ENCODE results near the gene TMEM106A. TPM values are rescaled to one million over a fixed set of nuclear protein-coding genes. Genes with fewer than 3 reads are reported as not detected.

TMEM106A gene
- total RNA-seq, 1 experiment from 2014 or later = 2.1 TPM

DNA sequence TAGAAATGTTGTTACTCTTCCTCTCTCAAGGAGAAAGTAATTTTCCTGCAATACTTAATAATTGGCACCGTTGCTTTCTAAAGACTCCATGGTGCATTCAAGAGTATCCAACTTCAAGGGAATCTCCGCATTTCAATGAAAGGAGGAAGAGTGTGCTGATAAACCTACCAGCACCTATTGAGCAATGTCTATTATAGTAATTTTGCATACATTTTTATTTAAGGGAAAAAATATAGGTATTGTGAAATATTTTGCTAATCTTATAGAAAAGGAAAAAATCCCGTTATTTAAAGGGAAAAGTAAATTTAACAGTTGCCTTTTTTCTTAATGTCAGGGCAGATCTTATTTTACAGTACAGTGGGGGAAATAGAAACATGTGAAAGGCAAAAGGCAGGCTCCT, 1.1 kb upstream of the TMEM106A start:
- H3K36me3 ChIP-seq (ENCODE audit: insufficient read depth, low read length, poor library complexity, severe bottlenecking) = no peaks in the 10 kb centered on the region
- no peak overlapping the region for H3K4me3 ChIP-seq (ENCODE audit: low read depth, low read length, poor library complexity, severe bottlenecking)
- intact Hi-C loops (cut with micrococcal nuclease; ENCODE audit: unreplicated experiment) = no loop called here
- ChIA-PET POLR2A (ENCODE audit: low non-redundant PET) (no interaction called here), CTCF (no interaction called here)
- DNase-seq (ENCODE audit: low spot score) = no peak
- no peaks in the 10 kb centered on the region for H3K4me1 ChIP-seq (ENCODE audit: insufficient read depth, low read length, poor library complexity, severe bottlenecking)
- no peaks in the 10 kb centered on the region for H3K9me3 ChIP-seq (ENCODE audit: low read depth, low read length, poor library complexity, severe bottlenecking)
- no peaks in the 10 kb centered on the region for H3K27me3 ChIP-seq (replicated peaks; ENCODE audit: insufficient read depth, low read depth, low read length, poor library complexity)
- H3K27ac ChIP-seq (ENCODE audit: low read depth, low read length, poor library complexity, severe bottlenecking) = no peak overlapping the region
- TF ChIP-seq, protein P1, sequence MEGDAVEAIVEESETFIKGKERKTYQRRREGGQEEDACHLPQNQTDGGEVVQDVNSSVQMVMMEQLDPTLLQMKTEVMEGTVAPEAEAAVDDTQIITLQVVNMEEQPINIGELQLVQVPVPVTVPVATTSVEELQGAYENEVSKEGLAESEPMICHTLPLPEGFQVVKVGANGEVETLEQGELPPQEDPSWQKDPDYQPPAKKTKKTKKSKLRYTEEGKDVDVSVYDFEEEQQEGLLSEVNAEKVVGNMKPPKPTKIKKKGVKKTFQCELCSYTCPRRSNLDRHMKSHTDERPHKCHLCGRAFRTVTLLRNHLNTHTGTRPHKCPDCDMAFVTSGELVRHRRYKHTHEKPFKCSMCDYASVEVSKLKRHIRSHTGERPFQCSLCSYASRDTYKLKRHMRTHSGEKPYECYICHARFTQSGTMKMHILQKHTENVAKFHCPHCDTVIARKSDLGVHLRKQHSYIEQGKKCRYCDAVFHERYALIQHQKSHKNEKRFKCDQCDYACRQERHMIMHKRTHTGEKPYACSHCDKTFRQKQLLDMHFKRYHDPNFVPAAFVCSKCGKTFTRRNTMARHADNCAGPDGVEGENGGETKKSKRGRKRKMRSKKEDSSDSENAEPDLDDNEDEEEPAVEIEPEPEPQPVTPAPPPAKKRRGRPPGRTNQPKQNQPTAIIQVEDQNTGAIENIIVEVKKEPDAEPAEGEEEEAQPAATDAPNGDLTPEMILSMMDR (conservative IDR thresholded peaks at IDR 0.05; ENCODE audit: low read depth, low read length) = no peak
- no peak for TF ChIP-seq EZH2 (IDR thresholded peaks at IDR 0.05; ENCODE audit: borderline replicate concordance, low read depth, low read length, poor library complexity, severe bottlenecking)
- BruUV-seq (replicated peaks) = no TSS peak

DNA sequence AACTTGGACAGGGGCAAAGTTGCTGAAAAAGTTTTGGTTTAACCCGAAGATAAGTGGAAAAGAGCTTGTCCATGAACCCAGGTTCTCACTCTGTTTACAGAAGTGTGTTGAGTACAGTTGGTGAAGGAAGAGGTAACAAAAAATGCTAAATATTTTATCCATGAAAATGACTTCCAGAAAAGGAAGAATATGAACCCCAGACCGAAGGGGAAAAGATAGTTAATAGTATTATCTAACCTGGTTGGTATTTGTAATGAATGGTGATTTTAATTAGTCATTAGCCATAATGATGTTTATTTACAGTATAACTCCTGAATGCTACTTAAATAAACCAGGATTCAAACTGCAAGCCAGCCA, 574 bp upstream of the TMEM106A start:
- Histone ChIP-seq H3K9me3 (ENCODE audit: low read depth, low read length, poor library complexity, severe bottlenecking) (no peaks in the 10 kb centered on the region), H3K27ac (ENCODE audit: low read depth, low read length, poor library complexity, severe bottlenecking) (peak overlapping the region; percentile 21), H3K27me3 (replicated peaks; ENCODE audit: insufficient read depth, low read depth, low read length, poor library complexity) (no peaks in the 10 kb centered on the region), H3K36me3 (ENCODE audit: insufficient read depth, low read length, poor library complexity, severe bottlenecking) (no peaks in the 10 kb centered on the region), H3K4me3 (ENCODE audit: low read depth, low read length, poor library complexity, severe bottlenecking) (peak overlapping the region; percentile 50), H3K4me1 (ENCODE audit: insufficient read depth, low read length, poor library complexity, severe bottlenecking) (no peaks in the 10 kb centered on the region)
- CTCF ChIA-PET = interaction anchor here (0.6 kb wide), 1 partner anchor 84 kb away, joined by 5 read pairs; no protein-coding TSS in a partner anchor
- POLR2A ChIA-PET (ENCODE audit: low non-redundant PET) = no interaction called here
- intact Hi-C loops (cut with micrococcal nuclease; ENCODE audit: unreplicated experiment) = no loop called here
- DNase-seq (ENCODE audit: low spot score) = no peak
- BruUV-seq (replicated peaks) = TSS peak; percentile 51
- TF ChIP-seq EZH2 (IDR thresholded peaks at IDR 0.05; ENCODE audit: borderline replicate concordance, low read depth, low read length, poor library complexity, severe bottlenecking) = no peak
- TF ChIP-seq, protein P1 (conservative IDR thresholded peaks at IDR 0.05; ENCODE audit: low read depth, low read length) = no peak

DNA sequence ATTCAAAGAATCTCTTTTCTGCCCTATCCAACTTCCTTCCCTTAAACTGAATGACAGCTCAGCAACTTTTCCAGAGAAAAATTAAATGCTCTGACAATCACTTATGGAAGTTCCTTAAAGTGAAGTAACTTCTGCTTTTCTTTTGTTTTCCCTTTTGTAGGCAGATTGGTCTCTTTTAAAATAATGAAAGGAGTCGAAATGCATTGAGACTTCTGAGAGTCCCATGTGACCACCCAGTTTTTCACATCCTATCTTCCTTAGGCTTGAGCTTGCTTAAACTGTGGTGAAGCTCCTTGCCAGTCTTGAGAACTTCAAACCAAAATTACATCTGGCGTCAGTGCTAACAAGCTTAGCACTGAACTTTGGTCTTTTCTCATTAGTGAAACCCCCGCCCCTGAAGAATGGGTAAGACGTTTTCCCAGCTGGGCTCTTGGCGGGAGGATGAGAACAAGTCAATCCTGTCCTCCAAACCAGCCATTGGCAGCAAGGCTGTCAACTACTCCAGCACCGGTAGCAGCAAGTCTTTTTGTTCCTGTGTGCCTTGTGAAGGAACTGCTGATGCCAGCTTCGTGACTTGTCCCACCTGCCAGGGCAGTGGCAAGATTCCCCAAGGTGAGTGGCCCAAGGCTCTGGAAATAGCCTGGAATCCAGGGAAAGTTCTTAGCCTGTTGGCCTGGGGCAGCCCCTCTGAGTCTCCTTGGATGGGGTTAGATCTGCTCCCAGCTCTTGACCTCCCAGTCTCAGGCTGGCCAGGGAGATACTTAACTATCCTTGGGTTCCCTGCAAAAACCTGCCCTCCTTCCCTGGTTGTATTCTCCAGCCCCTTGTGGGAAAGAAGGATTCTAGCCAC, 1.2 kb downstream of the TMEM106A start:
- Histone ChIP-seq H3K27ac (ENCODE audit: low read depth, low read length, poor library complexity, severe bottlenecking) (no peak overlapping the region), H3K27me3 (replicated peaks; ENCODE audit: insufficient read depth, low read depth, low read length, poor library complexity) (no peaks in the 10 kb centered on the region), H3K4me1 (ENCODE audit: insufficient read depth, low read length, poor library complexity, severe bottlenecking) (no peaks in the 10 kb centered on the region), H3K4me3 (ENCODE audit: low read depth, low read length, poor library complexity, severe bottlenecking) (peak overlapping the region; percentile 50), H3K36me3 (ENCODE audit: insufficient read depth, low read length, poor library complexity, severe bottlenecking) (no peaks in the 10 kb centered on the region), H3K9me3 (ENCODE audit: low read depth, low read length, poor library complexity, severe bottlenecking) (no peaks in the 10 kb centered on the region)
- POLR2A ChIA-PET (ENCODE audit: low non-redundant PET) = no interaction called here
- BruUV-seq (replicated peaks) = no TSS peak
- no peak for DNase-seq (ENCODE audit: low spot score)
- no peak for TF ChIP-seq EZH2 (IDR thresholded peaks at IDR 0.05; ENCODE audit: borderline replicate concordance, low read depth, low read length, poor library complexity, severe bottlenecking)
- TF ChIP-seq, protein P1 (conservative IDR thresholded peaks at IDR 0.05; ENCODE audit: low read depth, low read length) = no peak
- CTCF ChIA-PET = interaction anchor here (1.0 kb wide), 1 partner anchor 41 kb away, joined by 9 read pairs; no protein-coding TSS in a partner anchor
- intact Hi-C loops (cut with micrococcal nuclease; ENCODE audit: unreplicated experiment) = no loop called here
